ENCODE measurements around the gene TK2.

DNA sequence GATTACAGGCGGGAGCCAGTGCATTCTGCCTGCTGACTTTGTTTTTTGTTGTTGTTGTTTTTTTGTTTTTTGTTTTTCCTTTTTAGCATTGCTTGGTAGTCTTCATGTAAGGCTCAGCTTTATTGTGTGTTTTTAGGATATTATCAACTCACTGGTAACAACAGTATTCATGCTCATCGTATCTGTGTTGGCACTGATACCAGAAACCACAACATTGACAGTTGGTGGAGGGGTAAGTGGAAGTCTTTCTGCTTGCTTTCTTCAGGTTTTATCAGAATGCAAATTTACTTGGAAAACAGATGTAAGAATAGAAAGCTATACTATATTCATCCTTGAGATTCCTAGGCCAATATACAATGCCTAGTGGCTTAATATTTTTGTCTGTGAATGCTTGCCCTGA lies 13.1 kb upstream of the TK2 start:
- TF ChIP-seq CTCF (IDR thresholded peaks at IDR 0.05; ENCODE audit: low read depth, low read length, poor library complexity, severe bottlenecking) (no peak), EZH2phosphoT487 (IDR thresholded peaks at IDR 0.05; ENCODE audit: borderline replicate concordance, low read length) (no peak)

All from DOHH2 (cell line).